GM19438 (cell line): ENCODE data around the gene CD4.

Experiments
- ATAC-seq: cut with Tn5 transposase; IDR thresholded peaks from one replicate; pipeline ENCODE4 v1.9.1; 2021; ENCODE audit warnings: low read depth; ENCODE audit not compliant: unreplicated experiment

Gene CD4

DNA sequence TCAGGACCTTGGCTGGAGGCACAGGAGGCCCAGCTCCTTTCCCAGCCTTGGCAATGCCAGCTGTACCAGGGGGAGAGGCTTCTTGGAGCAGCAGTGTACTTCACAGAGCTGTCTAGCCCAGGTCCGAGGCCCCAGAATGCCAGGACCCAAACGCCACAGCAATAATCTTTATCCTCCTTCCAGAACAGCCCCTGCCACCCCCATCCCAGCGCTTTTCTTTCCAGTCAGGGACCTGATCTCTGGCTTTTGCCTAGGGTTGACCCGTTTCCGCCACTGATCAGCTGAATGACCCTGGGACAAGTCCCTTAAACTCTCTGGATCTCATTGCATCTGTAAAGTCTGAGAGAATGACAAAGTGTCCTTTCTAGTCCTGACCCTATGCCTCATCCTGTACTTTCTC is 11.9 kb upstream of the CD4 start:
- ATAC-seq: no peak

DNA sequence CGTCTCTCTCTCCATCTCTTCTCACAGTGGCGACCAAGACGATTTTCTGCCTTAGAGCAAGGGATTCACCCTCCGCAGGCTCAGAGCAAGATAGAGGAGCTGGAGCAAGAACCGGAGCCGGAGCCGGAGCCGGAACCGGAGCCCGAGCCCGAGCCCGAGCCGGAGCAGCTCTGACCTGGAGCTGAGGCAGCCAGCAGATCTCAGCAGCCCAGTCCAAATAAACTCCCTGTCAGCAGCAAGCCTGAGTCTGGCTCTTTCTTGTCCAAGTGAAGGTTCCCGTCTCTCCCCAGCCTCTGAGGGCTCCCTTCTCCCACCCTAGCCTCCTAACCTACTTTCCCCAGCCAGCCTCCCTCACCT is 11.1 kb upstream of the CD4 start:
- ATAC-seq: no peak

DNA sequence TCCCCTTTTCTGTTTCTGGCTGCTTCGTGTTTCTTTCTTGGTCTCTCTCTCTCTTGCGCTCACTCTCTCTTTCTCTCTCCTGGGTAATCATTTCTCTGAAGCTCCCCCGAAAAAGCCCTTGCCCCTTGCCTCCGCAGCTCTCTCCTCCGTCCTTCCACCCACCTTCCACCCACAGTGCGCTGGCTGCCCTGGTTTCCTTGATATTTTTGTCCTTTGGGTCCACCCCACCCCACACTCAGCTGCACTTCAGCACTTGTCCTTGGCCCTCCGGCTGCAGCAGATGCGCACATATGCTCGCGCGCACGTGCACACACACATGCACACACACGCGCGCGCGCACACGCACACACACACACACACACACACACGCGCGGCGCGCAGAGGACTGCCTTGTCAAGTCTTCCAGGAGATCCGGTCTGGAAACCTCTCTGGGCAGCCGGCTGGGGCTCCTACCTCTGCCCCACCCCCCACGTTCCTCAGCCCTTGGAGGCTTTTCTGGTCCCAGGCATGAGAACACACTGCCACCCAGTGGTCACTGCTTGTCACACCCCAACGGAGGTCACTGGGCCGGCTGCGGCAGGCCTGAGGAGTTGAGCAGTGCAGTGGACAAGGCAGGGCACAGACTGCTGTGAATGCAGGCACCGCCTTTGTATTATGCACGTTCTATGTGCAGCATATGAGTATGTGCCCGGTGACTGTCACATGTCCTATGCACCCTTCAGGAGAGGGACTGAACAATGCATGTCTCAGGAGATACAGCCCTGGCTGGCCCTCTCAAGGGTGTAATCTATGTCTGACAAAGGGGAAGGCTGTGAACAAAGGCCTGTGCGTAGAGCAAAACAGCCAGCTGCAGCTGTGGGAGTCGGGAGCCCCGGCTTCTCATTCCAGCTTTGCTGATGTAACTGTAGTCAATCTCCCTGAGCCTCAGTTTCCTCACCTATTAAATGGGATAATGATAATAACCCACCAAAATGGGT is 10.5 kb upstream of the CD4 start:
- peak; percentile 70 for ATAC-seq

DNA sequence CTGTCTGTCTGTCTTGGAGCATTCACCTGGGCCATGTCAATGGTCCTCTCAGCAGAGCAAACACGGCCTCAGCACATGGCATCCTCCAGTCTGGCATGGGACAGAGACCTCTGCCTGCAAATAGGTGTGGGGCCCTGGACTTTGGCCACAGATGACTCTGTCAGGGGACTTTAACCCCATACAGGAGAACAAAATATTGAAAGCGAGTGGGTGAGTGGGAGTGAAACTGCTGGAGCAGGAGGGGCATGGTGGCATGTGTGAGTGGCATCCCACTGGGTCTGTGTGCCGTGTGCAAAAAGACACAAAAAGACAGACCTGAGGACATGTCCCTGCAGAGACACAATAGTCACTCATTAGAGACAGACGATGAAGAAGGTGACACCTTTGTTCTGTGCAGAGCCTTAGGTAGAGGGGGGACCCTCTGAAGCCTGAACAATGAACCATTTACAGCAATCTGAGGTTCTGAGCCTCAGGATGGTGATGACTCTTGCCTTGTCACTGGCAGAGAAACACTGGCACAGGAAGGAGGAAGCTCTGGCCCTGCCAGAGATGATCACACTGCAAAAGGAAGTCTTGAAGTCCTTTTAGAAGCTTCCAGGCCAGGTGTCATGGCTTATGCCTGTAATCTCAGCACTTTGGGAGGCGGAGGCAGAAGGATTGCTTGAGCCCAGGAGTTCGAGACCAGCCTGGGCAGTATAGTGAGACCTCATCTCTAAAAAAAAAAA is 9.5 kb upstream of the CD4 start:
- ATAC-seq: no peak

DNA sequence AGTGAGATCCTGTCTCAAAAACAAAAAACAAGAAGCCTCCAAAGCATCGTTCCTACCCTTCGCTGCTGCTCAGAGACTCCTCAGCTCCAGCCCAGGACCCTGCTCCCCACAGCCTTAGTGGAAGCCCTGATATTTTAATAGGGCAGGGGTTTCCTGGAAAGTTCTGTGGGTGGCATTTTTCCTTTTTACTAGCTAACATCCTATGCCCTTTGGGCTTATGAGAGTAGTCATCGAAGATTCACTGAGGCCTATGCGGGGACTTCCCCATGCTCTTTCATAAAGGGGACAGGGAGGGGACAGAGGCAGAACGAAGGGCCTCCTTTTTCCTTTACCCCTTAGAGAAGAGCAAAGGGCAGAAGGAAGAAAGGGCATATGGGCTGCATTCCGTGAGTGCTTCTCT is 8.8 kb upstream of the CD4 start:
- no peak for ATAC-seq

DNA sequence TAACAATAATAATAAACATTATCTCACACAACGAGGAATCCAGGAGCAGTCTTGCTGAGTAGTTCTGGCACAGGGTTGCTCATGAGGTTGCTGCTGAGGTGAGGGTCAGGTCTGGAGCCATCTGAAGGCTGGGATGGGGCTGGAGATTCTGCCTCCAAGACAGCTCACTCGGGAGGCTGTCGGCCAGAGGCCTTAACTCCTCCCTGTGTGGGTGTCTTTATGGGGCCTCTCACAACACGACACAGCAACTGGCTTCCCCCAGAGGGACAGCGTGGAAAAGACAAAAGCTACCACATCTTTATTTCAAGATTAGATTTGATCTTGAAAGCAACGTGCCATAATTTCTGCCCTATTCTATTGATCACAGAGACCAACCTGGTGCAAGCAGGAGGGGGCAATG is 7.2 kb upstream of the CD4 start:
- ATAC-seq: no peak

DNA sequence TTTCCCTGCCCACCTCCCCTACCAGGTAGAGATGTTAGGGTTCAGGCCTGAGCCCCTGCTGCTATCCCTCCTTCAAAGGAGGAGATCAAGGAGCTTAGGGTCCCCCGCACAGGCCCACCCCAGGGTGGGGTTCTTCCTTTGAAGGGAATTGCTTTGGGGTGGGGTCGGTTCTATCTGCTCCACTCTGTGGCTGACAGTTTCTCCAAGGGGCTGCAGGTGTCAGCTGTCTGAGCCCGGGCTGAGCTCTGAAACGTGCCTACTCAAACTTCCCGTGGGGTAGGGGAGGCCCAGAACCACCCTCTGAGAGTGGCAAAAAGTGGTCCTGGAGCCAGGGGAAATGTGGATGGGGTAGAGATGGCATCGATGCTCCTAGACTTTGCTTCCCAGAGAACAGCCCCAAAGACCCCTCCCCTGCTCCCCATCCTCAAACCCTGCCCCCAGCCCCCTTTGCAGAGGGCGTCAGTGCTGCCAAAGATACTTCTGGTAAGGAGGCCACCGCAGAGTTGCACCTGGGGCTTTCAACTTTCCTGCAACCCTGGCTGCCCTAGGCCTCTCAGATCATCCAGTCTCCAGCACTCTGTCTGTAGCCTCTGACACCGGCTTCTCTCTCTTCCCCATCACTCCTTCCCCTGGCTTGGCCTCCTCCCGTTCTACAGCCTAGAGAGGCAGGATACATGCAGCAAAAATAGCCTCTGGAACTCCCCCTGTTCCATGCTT is 6.3 kb upstream of the CD4 start:
- no peak for ATAC-seq

DNA sequence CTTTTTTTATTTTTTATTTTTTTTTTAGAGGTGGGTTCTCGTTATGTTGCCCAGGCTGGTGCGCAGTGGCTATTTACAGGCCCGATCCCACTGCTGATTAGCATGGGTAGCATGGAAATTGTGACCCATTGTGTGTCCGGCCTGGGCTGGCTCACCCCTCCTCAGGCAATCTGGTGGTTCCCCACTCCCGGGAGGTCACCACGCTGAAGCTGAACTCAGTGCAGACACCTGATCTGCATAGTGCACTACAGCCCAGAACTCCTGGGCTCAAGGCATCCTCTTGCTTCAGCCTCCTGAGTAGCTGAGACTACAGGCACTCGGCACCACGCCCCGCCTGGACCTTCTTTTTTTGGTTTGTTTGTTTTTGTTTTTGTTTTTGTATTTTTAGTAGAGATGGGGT is 5.5 kb upstream of the CD4 start:
- ATAC-seq: no peak

DNA sequence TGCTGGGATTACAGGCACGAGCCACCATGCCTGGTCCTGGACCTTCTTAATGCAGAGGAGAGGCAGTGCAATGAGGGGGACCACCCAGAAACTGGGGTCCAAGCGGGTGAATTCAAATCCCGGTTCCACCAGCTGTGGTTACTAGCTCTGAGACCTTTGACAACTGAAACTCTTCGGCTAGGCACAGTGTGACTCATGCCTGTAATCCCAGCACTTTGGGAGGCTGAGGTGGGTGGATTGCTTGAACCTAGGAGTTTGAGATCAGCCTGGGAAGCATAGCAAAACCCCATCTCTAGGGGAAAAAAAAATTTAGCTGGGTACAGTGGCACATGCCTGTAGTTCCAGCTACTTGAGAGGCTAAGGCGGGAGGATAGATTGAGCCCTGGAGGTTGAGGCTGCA is 5.0 kb upstream of the CD4 start:
- no peak for ATAC-seq

DNA sequence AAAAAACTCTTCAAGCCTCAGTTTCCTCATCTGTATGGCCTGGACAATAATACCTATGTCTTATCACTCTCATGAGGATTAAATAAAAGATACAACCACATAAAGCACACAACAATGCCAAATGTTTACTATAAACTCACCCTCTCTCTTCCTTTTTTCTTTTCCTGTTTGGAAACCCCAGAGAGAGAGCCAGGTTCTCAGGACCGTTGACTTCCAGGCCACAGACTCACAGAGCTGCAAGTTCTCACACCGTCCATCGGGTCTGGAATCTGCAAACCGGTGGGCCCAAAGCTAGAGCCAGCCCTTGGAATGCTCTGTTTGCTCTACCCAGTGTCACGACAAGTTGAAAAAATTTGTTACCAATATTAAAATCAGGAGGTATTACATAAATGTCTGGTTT is 4.6 kb upstream of the CD4 start:
- no peak for ATAC-seq

DNA sequence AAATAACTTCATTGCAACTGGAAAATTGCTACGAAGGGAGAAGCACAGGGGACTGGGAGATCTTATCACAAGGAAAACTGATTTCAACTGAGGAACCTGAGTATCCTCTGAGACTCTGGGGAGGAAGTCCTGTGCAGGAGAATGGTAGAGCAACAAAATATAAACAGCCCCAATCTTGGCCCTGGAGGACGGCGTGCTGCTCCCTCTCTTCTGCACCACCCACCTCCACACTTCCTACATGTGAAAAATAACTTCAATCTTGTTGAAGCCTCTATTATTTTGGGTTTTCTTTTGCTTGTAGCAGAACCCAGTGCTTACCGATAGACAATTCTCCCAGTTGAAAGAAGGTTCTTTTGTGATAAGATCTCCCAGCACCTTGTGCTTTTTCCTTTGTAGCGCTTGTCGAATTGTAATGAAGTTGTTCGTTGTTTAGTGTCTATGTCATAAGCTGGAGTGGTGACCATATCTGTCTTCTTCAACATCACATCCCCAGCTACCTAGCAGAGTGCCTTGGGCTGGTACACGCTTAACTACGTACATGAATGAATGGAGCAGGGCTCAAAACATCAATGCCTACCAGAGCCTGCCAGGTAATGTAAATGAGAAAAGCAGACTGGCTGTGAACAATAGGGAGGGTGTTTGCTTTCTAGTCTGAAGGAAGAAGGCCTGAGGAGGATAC is 2.8 kb upstream of the CD4 start:
- no peak for ATAC-seq

DNA sequence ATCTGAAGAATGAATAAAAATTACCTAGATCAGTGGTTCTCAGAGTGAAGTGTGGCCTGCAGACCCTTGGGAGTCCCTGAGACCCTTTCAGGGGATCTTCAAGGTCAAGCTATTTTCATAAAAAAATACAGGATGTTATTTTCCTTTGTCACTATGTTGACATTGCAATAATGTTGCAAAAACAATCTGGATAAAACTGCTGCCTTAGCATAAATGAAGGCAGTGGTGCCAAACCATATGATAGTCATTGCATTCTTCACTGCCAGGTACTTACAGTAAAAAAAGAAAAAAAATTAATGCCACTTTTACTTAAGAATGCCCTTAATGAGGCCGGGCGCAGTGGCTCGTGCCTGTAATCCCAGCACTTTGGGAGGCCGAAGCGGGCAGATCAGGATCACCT is 2.0 kb upstream of the CD4 start:
- ATAC-seq: no peak

DNA sequence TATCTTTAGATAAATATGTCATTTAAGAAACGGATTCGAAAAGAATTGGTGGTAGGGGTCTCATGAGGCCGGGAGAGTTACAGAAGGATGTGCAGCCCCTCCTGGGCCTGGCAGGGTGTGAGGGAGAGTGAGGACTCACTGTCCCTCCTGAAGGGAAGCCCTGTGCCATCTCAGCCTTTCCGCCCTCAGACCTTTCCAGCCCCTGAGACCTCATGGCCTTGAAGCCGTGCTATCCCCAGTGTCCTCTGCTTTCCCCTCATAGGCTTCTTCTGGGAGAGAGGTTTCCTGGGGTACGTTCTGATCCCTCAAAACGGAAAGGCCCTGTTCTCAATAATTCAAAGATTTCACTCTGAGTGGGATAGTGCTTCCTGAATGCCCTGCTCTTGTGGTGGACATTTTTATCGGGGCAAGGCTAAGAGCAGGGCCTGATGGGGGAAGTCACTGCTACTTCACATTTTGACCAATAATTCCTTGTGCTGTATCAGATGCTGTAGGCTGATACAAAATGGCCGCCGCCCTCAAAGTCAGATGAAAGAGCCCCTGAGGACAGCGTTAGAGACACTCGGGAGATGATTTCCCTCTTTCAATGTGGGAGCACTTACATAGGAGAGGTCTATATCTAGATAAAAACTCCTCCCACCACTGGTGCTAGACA is 1.3 kb downstream of the CD4 start:
- ATAC-seq: no peak

DNA sequence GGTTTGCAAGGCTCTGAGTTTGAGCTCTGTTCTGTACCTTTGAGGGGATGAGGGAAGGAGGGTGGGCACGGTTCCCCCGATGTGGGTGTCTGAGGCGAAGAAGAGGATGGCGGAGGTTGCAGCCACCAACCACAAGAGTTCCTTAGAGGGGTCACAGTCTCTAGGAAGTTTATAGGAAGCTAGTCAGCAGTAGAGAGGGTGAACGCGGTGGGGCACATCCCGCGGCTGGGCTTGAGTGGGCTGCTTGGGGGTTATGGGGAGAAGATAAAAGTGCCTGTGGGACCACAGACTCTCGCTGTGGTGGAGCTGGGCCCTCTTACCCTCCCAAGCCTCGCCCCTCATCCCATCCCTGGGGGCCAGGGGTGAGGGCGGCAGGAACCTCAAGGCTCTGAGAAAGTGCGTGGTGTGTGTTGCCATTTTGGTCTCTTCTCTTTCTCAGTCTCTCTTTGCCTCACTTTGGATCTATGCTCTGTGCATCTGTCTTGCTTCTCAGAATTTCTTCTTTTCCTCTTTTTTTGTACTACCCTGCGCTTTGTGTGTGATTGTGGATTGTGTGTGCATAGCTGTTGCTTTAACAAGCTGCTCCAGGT is 2.7 kb downstream of the CD4 start:
- no peak for ATAC-seq

DNA sequence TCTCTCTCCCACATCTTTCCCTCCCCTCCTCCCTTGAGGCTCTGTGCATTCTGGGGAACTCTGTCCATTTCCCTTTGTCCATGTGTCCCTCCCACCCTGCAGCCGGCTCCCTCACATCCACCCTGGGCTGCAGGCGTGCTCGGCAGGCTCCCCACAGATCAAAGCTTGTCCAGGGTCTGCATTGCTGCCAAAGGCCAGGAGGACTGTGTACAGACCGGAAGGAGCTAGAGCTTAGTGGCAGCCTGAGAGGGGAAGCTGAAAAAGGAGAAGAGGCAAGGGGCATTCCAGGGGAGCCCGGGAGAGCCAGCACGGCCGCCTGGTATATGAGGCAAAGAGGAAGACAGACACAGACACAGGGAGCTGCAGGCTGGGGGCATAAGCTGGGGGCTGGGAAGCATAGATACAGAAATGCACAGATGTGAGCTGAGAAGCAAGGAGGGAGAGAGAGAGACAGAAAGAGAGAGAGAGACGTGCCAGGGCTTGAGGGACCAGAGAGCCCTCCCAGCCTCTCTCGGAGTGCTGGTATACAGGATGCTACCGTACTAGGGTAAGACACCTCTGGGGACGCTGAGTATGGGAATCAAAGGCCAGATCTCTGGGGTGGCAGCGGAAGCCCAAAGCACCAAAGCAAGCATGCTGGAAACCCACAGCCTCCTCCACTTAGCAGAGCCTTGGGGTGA is 3.3 kb downstream of the CD4 start:
- ATAC-seq: no peak

DNA sequence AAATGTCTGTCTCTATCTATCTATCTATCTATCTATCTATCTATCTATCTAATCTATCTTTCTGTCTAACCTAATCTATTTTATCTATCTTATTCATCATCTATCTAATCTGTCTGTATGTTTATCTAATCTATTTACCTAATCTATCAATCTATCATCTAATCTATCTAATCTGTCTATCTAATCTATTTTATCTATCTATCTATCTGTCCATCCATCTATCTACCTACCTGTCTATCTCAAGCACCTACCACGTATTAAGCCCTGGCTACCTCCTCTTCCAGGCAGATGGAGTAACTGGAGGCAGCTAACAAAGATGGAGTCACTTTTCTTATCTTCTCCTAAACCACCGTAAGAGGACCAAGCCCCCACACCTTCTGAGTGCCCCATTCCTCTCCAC is 5.8 kb downstream of the CD4 start:
- ATAC-seq: no peak

DNA sequence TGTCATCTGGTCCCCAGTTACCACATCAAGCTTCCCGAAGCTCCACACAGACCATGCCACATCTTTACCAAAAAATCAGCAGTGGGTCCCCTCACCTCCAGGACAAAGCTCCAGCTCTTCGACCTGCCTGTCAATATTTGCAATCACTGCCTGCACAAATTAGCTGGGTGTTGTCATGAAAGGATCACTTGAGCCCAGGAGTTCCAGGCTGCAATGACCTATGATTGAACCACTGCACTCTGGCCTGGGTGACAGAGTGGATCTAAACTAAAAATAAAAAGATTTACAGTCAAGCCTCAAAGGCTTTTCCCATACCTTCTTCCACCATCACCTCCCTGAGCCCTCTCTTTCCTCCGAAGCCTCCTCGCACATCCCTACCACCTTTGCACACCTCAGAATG is 7.2 kb downstream of the CD4 start:
- no peak for ATAC-seq

DNA sequence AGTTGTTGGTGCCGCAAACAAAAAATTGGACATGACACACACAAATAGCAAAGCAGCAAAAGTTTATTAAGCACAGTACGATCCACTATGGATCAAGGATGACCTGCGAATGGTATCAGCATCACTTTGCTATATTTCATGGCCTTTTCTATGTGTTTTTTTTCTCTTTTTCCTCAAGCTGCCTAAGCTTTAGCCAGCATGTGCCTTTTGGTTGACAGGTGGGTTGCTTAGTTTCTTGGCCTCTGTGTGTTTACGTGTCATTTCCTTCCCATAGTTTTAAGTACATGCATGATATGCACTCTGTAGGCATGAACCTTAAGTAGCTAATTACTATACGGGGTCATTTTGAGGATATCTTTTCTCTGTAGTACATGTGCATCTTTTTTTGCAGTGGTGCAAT is 9.8 kb downstream of the CD4 start:
- ATAC-seq: no peak

DNA sequence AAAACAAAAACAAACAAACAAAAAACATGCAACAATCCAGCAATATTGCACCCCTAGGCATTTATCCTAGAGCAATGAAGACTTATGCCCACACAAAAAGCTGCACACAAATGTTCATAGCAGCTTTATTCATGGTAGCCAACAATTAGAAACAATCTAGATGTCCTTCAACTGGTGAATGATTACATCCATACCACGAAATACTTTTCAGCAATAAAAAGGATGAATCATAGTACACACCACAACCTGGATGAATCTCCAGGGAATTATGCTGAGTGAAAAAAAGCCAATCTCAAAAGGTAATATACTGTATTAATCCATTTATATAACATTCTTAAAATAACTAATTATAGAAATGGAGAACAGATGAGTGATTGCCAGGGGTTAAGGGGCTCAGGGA is 17.8 kb downstream of the CD4 start:
- no peak for ATAC-seq
